ENCODE measurements around the gene PAK1IP1. TPM values are rescaled to one million over a fixed set of nuclear protein-coding genes. Genes with fewer than 3 reads are reported as not detected.

PAK1IP1 gene
- polyA plus RNA-seq, 2 donors: 9.2 to 20.9 TPM

GRCh38 chr6:10690651-10691445 lies 3.9 kb upstream of the PAK1IP1 start:
- WGBS, 2 donors: 51 to 58% methylated on average over 15 of the region's 15 CpGs
- peak overlapping the region; percentile 85 to 87 for H3K27ac ChIP-seq (ENCODE audit: low read depth in 2 of 2, low read length in 1 of 2)

GRCh38 chr6:10692965-10693538 lies 1.7 kb upstream of the PAK1IP1 start:
- peaks cover 0 to 4% of the 10 kb centered on the region in 2 donors for H3K4me1 ChIP-seq (ENCODE audit: control insufficient read depth in 2 of 2, insufficient read depth in 2 of 2, low read length in 1 of 2)
- 70 to 82% methylated on average over 8 of the region's 8 CpGs for WGBS, 2 donors
- no peaks in the 10 kb centered on the region for H3K27me3 ChIP-seq (ENCODE audit: control insufficient read depth in 1 of 2, insufficient read depth in 2 of 2, low read length in 2 of 2)
- H3K36me3 ChIP-seq (ENCODE audit: control insufficient read depth in 2 of 2, insufficient read depth in 2 of 2, low read length in 1 of 2): peaks cover 0 to 2% of the 10 kb centered on the region in 2 donors
- no peaks in the 10 kb centered on the region for H3K9me3 ChIP-seq (ENCODE audit: control insufficient read depth in 2 of 2, insufficient read depth in 1 of 2, low read depth in 1 of 2, low read length in 1 of 2)
- H3K27ac ChIP-seq (ENCODE audit: low read depth in 2 of 2, low read length in 1 of 2): peak overlapping the region; percentile 63 to 96
- peak overlapping the region in 1 of 2 donors; percentile 89 for H3K4me3 ChIP-seq (ENCODE audit: low read depth in 1 of 2, low read length in 2 of 2)

More at GRCh38 chr6:10690651-10691445, 3.9 kb upstream of the PAK1IP1 start:
- Histone ChIP-seq H3K4me3 (ENCODE audit: low read depth in 1 of 2, low read length in 2 of 2) (peak overlapping the region in 1 of 2 donors; percentile 44), H3K27me3 (ENCODE audit: control insufficient read depth in 1 of 2, insufficient read depth in 2 of 2, low read length in 2 of 2) (no peaks in the 10 kb centered on the region), H3K36me3 (ENCODE audit: control insufficient read depth in 2 of 2, insufficient read depth in 2 of 2, low read length in 1 of 2) (no peaks in the 10 kb centered on the region), H3K9me3 (ENCODE audit: control insufficient read depth in 2 of 2, insufficient read depth in 1 of 2, low read depth in 1 of 2, low read length in 1 of 2) (no peaks in the 10 kb centered on the region), H3K4me1 (ENCODE audit: control insufficient read depth in 2 of 2, insufficient read depth in 2 of 2, low read length in 1 of 2) (peaks cover 0 to 4% of the 10 kb centered on the region in 2 donors)

DNA sequence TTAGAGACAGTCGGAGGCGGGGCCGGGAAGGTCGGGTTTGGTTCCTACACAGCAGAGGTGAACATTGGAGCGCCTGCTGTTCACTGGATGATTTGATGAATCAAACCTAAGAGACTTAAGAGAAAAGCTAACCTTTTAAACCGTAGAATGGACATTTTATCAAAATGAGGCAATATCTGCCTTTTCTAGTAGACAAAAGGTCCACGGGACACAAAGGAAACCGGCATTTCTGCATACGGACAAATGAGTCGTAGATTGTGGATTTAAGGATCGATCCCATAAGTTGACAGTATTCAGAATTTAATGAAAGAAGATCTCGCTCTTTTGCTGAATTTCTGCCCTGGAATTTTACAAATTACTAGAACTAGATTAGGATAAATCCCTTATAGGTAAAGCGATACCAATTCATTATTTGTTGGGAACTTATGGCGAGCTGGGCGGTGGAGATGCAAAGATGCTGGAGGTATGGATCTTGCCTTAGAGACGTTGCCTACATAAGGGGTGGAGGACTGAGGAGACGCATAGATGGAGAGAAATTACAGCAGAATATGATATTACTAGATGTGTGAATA lies 400 bp downstream of the PAK1IP1 start:
- Histone ChIP-seq H3K4me1 (ENCODE audit: control insufficient read depth in 2 of 2, insufficient read depth in 2 of 2, low read length in 1 of 2) (peaks cover 0 to 1% of the 10 kb centered on the region in 2 donors), H3K4me3 (ENCODE audit: low read depth in 1 of 2, low read length in 2 of 2) (peak overlapping the region; percentile 89), H3K9me3 (ENCODE audit: control insufficient read depth in 2 of 2, insufficient read depth in 1 of 2, low read depth in 1 of 2, low read length in 1 of 2) (no peaks in the 10 kb centered on the region), H3K27ac (ENCODE audit: low read depth in 2 of 2, low read length in 1 of 2) (peak overlapping the region; percentile 96 to 98), H3K36me3 (ENCODE audit: control insufficient read depth in 2 of 2, insufficient read depth in 2 of 2, low read length in 1 of 2) (peaks cover 5% of the 10 kb centered on the region in 2 donors), H3K27me3 (ENCODE audit: control insufficient read depth in 1 of 2, insufficient read depth in 2 of 2, low read length in 2 of 2) (no peaks in the 10 kb centered on the region)
- WGBS, 2 donors: 1% methylated on average over 17 of the region's 17 CpGs

- H3K27ac ChIP-seq (ENCODE audit: low read depth in 2 of 2, low read length in 1 of 2): no peak overlapping the region
- H3K27me3 ChIP-seq (ENCODE audit: control insufficient read depth in 1 of 2, insufficient read depth in 2 of 2, low read length in 2 of 2): no peaks in the 10 kb centered on the region
- H3K4me3 ChIP-seq (ENCODE audit: low read depth in 1 of 2, low read length in 2 of 2): no peak overlapping the region
- no peaks in the 10 kb centered on the region for H3K9me3 ChIP-seq (ENCODE audit: control insufficient read depth in 2 of 2, insufficient read depth in 1 of 2, low read depth in 1 of 2, low read length in 1 of 2)
- WGBS, 2 donors: 96 to 97% methylated on average over 4 of the region's 4 CpGs
- peaks cover 0 to 1% of the 10 kb centered on the region in 2 donors for H3K4me1 ChIP-seq (ENCODE audit: control insufficient read depth in 2 of 2, insufficient read depth in 2 of 2, low read length in 1 of 2)
- H3K36me3 ChIP-seq (ENCODE audit: control insufficient read depth in 2 of 2, insufficient read depth in 2 of 2, low read length in 1 of 2): peaks cover 5% of the 10 kb centered on the region in 2 donors
Measured at GRCh38 chr6:10696655-10697054, 1.9 kb downstream of the PAK1IP1 start.

DNA sequence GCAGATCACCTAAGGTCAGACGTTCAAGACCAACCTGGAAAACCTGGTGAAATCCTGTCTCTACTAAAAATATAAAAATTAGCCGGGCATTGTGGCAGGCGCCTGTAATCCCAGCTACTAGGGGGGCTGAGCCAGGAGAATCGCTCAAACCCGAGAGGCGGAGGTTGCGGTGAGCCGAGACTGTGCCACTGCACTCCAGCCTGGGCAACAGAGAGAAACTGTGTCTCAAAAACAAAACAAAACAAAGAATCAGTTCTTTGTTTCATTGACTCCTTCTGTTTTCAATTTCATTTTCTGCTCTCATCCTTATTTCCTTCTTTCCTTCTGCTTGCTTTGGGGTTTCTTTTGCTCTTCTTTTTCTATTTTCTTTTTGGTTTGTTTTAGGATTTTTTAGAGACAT lies 19.2 kb downstream of the PAK1IP1 start:
- Histone ChIP-seq H3K27ac (ENCODE audit: low read depth in 2 of 2, low read length in 1 of 2) (no peak overlapping the region), H3K27me3 (ENCODE audit: control insufficient read depth in 1 of 2, insufficient read depth in 2 of 2, low read length in 2 of 2) (no peaks in the 10 kb centered on the region), H3K4me1 (ENCODE audit: control insufficient read depth in 2 of 2, insufficient read depth in 2 of 2, low read length in 1 of 2) (no peaks in the 10 kb centered on the region), H3K36me3 (ENCODE audit: control insufficient read depth in 2 of 2, insufficient read depth in 2 of 2, low read length in 1 of 2) (peaks cover 0 to 2% of the 10 kb centered on the region in 2 donors), H3K4me3 (ENCODE audit: low read depth in 1 of 2, low read length in 2 of 2) (no peak overlapping the region), H3K9me3 (ENCODE audit: control insufficient read depth in 2 of 2, insufficient read depth in 1 of 2, low read depth in 1 of 2, low read length in 1 of 2) (no peaks in the 10 kb centered on the region)
- 80 to 88% methylated on average over 8 of the region's 8 CpGs for WGBS, 2 donors

DNA sequence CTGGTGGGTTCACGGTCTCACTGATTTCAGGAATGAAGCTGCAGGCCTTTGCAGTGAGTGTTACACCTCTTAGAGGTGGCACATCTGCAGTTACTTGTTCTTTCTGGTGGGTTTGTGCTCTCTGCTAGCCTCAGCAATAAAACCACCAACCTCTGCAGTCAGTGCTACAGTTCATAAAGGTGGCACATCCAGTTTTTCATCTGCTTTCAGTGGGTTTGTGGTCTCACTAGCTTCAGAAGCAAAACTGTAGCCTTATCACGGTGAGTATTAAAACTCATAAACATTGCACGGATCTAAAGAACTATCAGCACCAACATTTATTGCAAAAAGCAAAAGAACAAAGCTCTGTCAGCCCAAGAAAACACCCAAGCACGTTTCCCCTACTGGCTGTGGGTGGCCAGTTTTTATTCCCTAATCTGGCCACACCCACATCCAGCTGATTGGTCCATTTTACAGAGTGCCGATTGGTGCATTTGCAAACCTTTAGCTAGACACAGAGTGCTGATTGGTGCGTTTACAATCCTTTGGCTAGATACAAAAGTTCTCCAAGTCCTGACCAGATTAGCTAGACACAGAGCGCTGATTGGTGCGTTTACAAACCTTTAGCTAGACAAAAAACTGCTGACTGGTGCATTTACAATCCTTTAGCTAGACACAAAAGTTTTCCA lies 24.7 kb downstream of the PAK1IP1 start:
- H3K4me1 ChIP-seq (ENCODE audit: control insufficient read depth in 2 of 2, insufficient read depth in 2 of 2, low read length in 1 of 2): peaks cover 2 to 3% of the 10 kb centered on the region in 2 donors
- WGBS, 2 donors: 69% methylated on average over 8 of the region's 8 CpGs
- peak overlapping the region; percentile 90 to 93 for H3K27ac ChIP-seq (ENCODE audit: low read depth in 2 of 2, low read length in 1 of 2)
- no peaks in the 10 kb centered on the region for H3K27me3 ChIP-seq (ENCODE audit: control insufficient read depth in 1 of 2, insufficient read depth in 2 of 2, low read length in 2 of 2)
- no peaks in the 10 kb centered on the region for H3K9me3 ChIP-seq (ENCODE audit: control insufficient read depth in 2 of 2, insufficient read depth in 1 of 2, low read depth in 1 of 2, low read length in 1 of 2)
- peak overlapping the region in 1 of 2 donors; percentile 67 for H3K4me3 ChIP-seq (ENCODE audit: low read depth in 1 of 2, low read length in 2 of 2)
- no peaks in the 10 kb centered on the region for H3K36me3 ChIP-seq (ENCODE audit: control insufficient read depth in 2 of 2, insufficient read depth in 2 of 2, low read length in 1 of 2)

DNA sequence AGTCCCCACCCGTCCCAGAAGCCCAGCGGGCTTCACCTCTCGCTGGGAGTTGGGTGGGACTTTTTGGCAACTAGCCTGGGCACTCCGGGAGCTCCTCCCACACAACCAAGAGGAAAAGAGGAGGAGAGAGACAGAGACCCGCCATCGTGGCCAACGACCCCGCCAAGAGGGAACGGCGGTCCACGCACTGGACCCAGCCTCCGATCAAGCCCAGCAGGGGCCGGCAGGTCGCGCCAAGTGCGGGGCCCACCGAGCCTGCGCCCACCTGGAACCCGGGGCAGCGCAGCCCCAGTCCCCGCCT lies 25.1 kb downstream of the PAK1IP1 start:
- Histone ChIP-seq H3K9me3 (ENCODE audit: control insufficient read depth in 2 of 2, insufficient read depth in 1 of 2, low read depth in 1 of 2, low read length in 1 of 2) (no peaks in the 10 kb centered on the region), H3K4me3 (ENCODE audit: low read depth in 1 of 2, low read length in 2 of 2) (peak overlapping the region; percentile 61 to 67), H3K4me1 (ENCODE audit: control insufficient read depth in 2 of 2, insufficient read depth in 2 of 2, low read length in 1 of 2) (peaks cover 2 to 3% of the 10 kb centered on the region in 2 donors), H3K27me3 (ENCODE audit: control insufficient read depth in 1 of 2, insufficient read depth in 2 of 2, low read length in 2 of 2) (no peaks in the 10 kb centered on the region), H3K36me3 (ENCODE audit: control insufficient read depth in 2 of 2, insufficient read depth in 2 of 2, low read length in 1 of 2) (no peaks in the 10 kb centered on the region), H3K27ac (ENCODE audit: low read depth in 2 of 2, low read length in 1 of 2) (peak overlapping the region; percentile 90 to 93)
- WGBS, 2 donors: 24 to 30% methylated on average over 21 of the region's 21 CpGs

DNA sequence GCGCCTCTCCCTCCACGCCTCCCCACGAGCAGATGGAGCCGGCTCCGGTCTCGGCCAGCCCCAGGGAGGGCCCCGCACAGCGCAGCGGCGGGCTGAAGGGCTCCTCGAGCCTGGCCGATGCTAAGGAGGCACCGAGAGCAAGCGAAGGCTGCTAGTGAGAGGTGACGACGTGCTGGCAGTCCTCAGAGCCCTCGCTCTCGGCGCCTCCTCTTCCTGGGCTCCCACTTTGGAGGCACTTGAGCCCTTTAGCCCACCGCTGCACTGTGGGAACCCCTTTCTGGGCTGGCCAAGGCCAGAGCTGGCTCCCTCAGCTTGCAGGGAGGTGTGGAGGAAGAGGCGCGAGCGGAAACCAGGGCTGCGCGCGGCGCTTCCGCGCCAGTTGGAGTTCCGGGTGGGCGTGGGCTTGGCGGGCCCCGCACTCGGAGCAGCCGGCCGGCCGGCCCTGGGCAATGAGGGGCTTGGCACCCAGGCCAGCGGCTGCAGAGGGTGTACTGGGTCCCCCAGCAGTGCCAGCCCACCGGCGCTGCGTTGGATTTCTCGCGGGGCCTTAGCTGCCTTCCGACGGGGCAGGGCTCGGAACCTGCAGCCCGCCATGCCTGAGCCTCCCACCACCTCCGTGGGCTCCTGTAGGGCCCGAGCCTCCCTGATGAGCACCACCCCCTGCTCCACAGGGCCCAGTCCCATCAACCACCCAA lies 25.6 kb downstream of the PAK1IP1 start:
- peak overlapping the region; percentile 90 to 93 for H3K27ac ChIP-seq (ENCODE audit: low read depth in 2 of 2, low read length in 1 of 2)
- H3K4me1 ChIP-seq (ENCODE audit: control insufficient read depth in 2 of 2, insufficient read depth in 2 of 2, low read length in 1 of 2): peaks cover 2 to 3% of the 10 kb centered on the region in 2 donors
- no peaks in the 10 kb centered on the region for H3K9me3 ChIP-seq (ENCODE audit: control insufficient read depth in 2 of 2, insufficient read depth in 1 of 2, low read depth in 1 of 2, low read length in 1 of 2)
- no peaks in the 10 kb centered on the region for H3K36me3 ChIP-seq (ENCODE audit: control insufficient read depth in 2 of 2, insufficient read depth in 2 of 2, low read length in 1 of 2)
- 23 to 29% methylated on average over 42 to 49 of the region's 49 CpGs for WGBS, 2 donors
- peak overlapping the region; percentile 61 to 67 for H3K4me3 ChIP-seq (ENCODE audit: low read depth in 1 of 2, low read length in 2 of 2)
- H3K27me3 ChIP-seq (ENCODE audit: control insufficient read depth in 1 of 2, insufficient read depth in 2 of 2, low read length in 2 of 2): no peaks in the 10 kb centered on the region
